HCT116 (cell line): ENCODE results near the gene MST1R. TPM values are rescaled to one million over a fixed set of nuclear protein-coding genes. Genes with fewer than 3 reads are reported as not detected.

ENCODE experiments used
- ATAC-seq: fragments of 200-7000 bp; cut with Tn5 transposase; 2 replicates; pipeline ENCODE4 v1.9.1; 2020; ENCODE audit warnings: mild to moderate bottlenecking, moderate library complexity
- BruUV-seq: library from RNA; stranded (reverse); fragments of 400-500 nt; replicated peaks from 2 replicates; lab custom pipeline; 2021; lab: Mats Ljungman, UMichigan
- CTCF ChIA-PET: fragments of 300-600 bp; sonication (Branson Sonifier 250); formaldehyde crosslinking; loops from one replicate; lab custom pipeline; 2021; ENCODE audit warnings: antibody characterized with exemption; lab: Charles Lee
- POLR2A ChIA-PET: fragments of 300-600, 350-600 bp; sonication (Branson Sonifier 250); formaldehyde crosslinking; loops from one replicate; lab custom pipeline; 2021; ENCODE audit warnings: antibody characterized with exemption; lab: Charles Lee
- RAD21 ChIA-PET, 2 experiments: fragments of 300-600 bp; sonication (Branson Sonifier 250); formaldehyde crosslinking; loops; one replicate each; lab custom pipeline; 2023; ENCODE audit warnings: low total read pairs in 2 of 2; ENCODE audit not compliant: uncharacterized antibody in 2 of 2, unreplicated experiment in 2 of 2, low non-redundant PET in 1 of 2; lab: Charles Lee
- DNase-seq: peaks from one replicate; pipeline ENCODE4 v3.0.0-alpha.2; 2010; ENCODE audit warnings: low read depth, low spot score
- H2AFZ ChIP-seq: fragments of 200-600 bp; shearing (Covaris generic), sonication (generic); 2 replicates; pipeline ENCODE4 v1.6.1; 2017; ENCODE audit warnings: low read depth, mixed run types, mixed read lengths, antibody characterized with exemption, low read length; ENCODE audit not compliant: poor library complexity, severe bottlenecking
- H3K27ac ChIP-seq: 2 replicates; pipeline ENCODE4 v1.5.1; 2012; ENCODE audit warnings: low read depth, low read length
- H3K27me3 ChIP-seq: fragments of 200-600 bp; sonication (generic); 2 replicates; pipeline ENCODE4 v1.6.1; 2016; ENCODE audit warnings: mixed run types, low read length, mixed read lengths; ENCODE audit not compliant: insufficient read depth
- H3K36me3 ChIP-seq, 2 experiments: fragments of 200-500 bp in 1 of 2; fragments of 200-600 bp in 1 of 2; sonication (Bioruptor generic) in 1 of 2; sonication (generic) in 1 of 2; 2 replicates each; pipeline versions ENCODE4 v1.5.1 to v1.6.1; 2014 to 2016; ENCODE audit warnings: low read length in 2 of 2, inconsistent platforms in 1 of 2, mixed read lengths in 1 of 2, mixed run types in 1 of 2; ENCODE audit not compliant: insufficient read depth in 2 of 2, control insufficient read depth in 1 of 2
- H3K4me1 ChIP-seq, 2 experiments: fragments of 200-600 bp in 1 of 2; sonication (generic) in 1 of 2; 2 replicates each; pipeline versions ENCODE4 v1.5.1 to v1.6.1; 2012 to 2017; ENCODE audit warnings: low read length in 2 of 2, inconsistent platforms in 1 of 2, mild to moderate bottlenecking in 1 of 2, mixed read lengths in 1 of 2, mixed run types in 1 of 2, moderate library complexity in 1 of 2; ENCODE audit not compliant: insufficient read depth in 2 of 2, control insufficient read depth in 1 of 2
- H3K4me2 ChIP-seq: fragments of 200-600 bp; sonication (generic); 2 replicates; pipeline ENCODE4 v1.6.1; 2017; ENCODE audit warnings: mixed run types, low read length, mixed read lengths
- H3K4me3 ChIP-seq, 2 experiments: fragments of 200-600 bp in 1 of 2; sonication (generic) in 1 of 2; replicated peaks in 1 of 2; 2 replicates each; pipeline ENCODE4 v1.5.1; 2011 to 2016; ENCODE audit warnings: low read length in 2 of 2, control low read depth in 1 of 2, low read depth in 1 of 2, mild to moderate bottlenecking in 1 of 2, mixed read lengths in 1 of 2, mixed run types in 1 of 2
- H3K79me2 ChIP-seq: fragments of 200-600 bp; sonication (generic); 2 replicates; pipeline ENCODE4 v1.6.1; 2017; ENCODE audit warnings: mild to moderate bottlenecking, mixed run types, low read length, moderate library complexity, mixed read lengths; ENCODE audit not compliant: insufficient read depth
- H3K9ac ChIP-seq: fragments of 200-600 bp; sonication (generic); 2 replicates; pipeline ENCODE4 v1.6.1; 2016; ENCODE audit warnings: low read length, mixed read lengths
- H3K9me2 ChIP-seq: fragments of 200-600 bp; sonication (generic), shearing (Covaris generic); 2 replicates; pipeline ENCODE4 v1.6.1; 2017; ENCODE audit warnings: mixed run types, mild to moderate bottlenecking, moderate library complexity; ENCODE audit not compliant: insufficient read depth
- H3K9me3 ChIP-seq, 2 experiments: fragments of 200-500 bp in 1 of 2; fragments of 200-600 bp in 1 of 2; sonication (Bioruptor generic) in 1 of 2; sonication (generic) in 1 of 2; 2 replicates each; pipeline ENCODE4 v1.6.1; 2014 to 2017; ENCODE audit warnings: low read length in 2 of 2, mixed read lengths in 2 of 2, inconsistent platforms in 1 of 2, low read depth in 1 of 2, mild to moderate bottlenecking in 1 of 2, mixed run types in 1 of 2, moderate library complexity in 1 of 2; ENCODE audit not compliant: control insufficient read depth in 1 of 2, insufficient read depth in 1 of 2
- H4K20me1 ChIP-seq: fragments of 200-600 bp; sonication (generic), shearing (Covaris generic); 2 replicates; pipeline ENCODE4 v1.6.1; 2017; ENCODE audit warnings: mixed run types, mild to moderate bottlenecking, moderate library complexity; ENCODE audit not compliant: insufficient read depth
- CBX3 ChIP-seq: IDR thresholded peaks from 2 replicates; pipeline ENCODE4 v1.6.1; 2012; ENCODE audit warnings: low read depth
- CEBPB ChIP-seq: IDR thresholded peaks from 2 replicates; pipeline ENCODE4 v1.6.1; 2012; ENCODE audit warnings: low read depth
- ELF1 ChIP-seq: IDR thresholded peaks from 2 replicates; pipeline ENCODE4 v1.6.1; 2012; ENCODE audit warnings: low read depth, borderline replicate concordance
- EZH2 ChIP-seq: fragments of 200-600 bp; sonication (generic); IDR thresholded peaks from 2 replicates; pipeline ENCODE4 v1.6.1; 2017; ENCODE audit warnings: antibody characterized with exemption, mixed run types
- EZH2phosphoT487 ChIP-seq: fragments of 200-600 bp; IDR thresholded peaks from 2 replicates; pipeline ENCODE4 v1.6.1; 2018; ENCODE audit warnings: antibody characterized with exemption, borderline replicate concordance
- FOSL1 ChIP-seq: IDR thresholded peaks from 2 replicates; pipeline ENCODE4 v1.6.1; 2012; ENCODE audit warnings: low read depth
- JUND ChIP-seq: IDR thresholded peaks from 2 replicates; pipeline ENCODE4 v1.6.1; 2012
- POLR2A ChIP-seq: IDR thresholded peaks from 2 replicates; pipeline ENCODE4 v1.7.0; 2011; ENCODE audit warnings: borderline replicate concordance; ENCODE audit not compliant: insufficient read depth, insufficient read length; ENCODE audit errors: extremely low read depth
- POLR2AphosphoS5 ChIP-seq: IDR thresholded peaks from 2 replicates; pipeline ENCODE4 v1.6.1; 2011; ENCODE audit warnings: mild to moderate bottlenecking, low read depth, low read length, moderate library complexity
- RAD21 ChIP-seq: IDR thresholded peaks from 2 replicates; pipeline ENCODE4 v1.6.1; 2012; ENCODE audit warnings: low read depth, mild to moderate bottlenecking
- SIN3A ChIP-seq: IDR thresholded peaks from 2 replicates; pipeline ENCODE4 v1.6.1; 2012; ENCODE audit warnings: low read depth
- SP1 ChIP-seq: IDR thresholded peaks from 2 replicates; pipeline ENCODE4 v1.6.1; 2012; ENCODE audit warnings: low read depth
- SRF ChIP-seq: IDR thresholded peaks from 2 replicates; pipeline ENCODE4 v1.6.1; 2012; ENCODE audit warnings: low read depth
- TCF7L2 ChIP-seq: IDR thresholded peaks from 2 replicates; pipeline ENCODE4 v1.7.0; 2011; ENCODE audit warnings: borderline replicate concordance, inconsistent platforms; ENCODE audit not compliant: insufficient read depth, insufficient read length; ENCODE audit errors: extremely low read depth
- YY1 ChIP-seq: IDR thresholded peaks from 2 replicates; pipeline ENCODE4 v1.6.1; 2011; ENCODE audit warnings: low read length, low read depth, moderate library complexity, mild to moderate bottlenecking; ENCODE audit not compliant: insufficient replicate concordance; ENCODE audit errors: extremely low read depth
- ZFX ChIP-seq: fragments of 450-650 bp; IDR thresholded peaks from 2 replicates; pipeline ENCODE4 v1.6.1; 2017
- ZNF274 ChIP-seq: fragments of 200-500 bp; sonication (Bioruptor generic); IDR thresholded peaks from 2 replicates; pipeline ENCODE4 v1.6.1; 2014; ENCODE audit warnings: mild to moderate bottlenecking, low read depth, low read length, inconsistent platforms
- intact Hi-C: fragments of 100-400 bp; cut with micrococcal nuclease; formaldehyde crosslinking; loops from 2 replicates; pipeline ENCODE4 v1.10.0; 2022
- total RNA-seq: library from RNA; stranded (reverse); gene quantifications from one replicate; pipeline ENCODE4 v1.2.1, GENCODE V29; 2021; ENCODE audit not compliant: unreplicated experiment
- TF ChIP-seq, protein P1 (sequence below): IDR thresholded peaks from 2 replicates; pipeline ENCODE4 v1.6.1; 2012
- TF ChIP-seq, protein P2 (sequence below): IDR thresholded peaks from 2 replicates; pipeline ENCODE4 v1.6.1; 2012
- TF ChIP-seq, protein P3 (sequence below), 3 experiments: fragments of 200-600 bp in 1 of 3; sonication (generic) in 1 of 3; IDR thresholded peaks in 2 of 3; conservative IDR thresholded peaks in 1 of 3; 2 replicates each; pipeline ENCODE4 v1.5.1; 2012 to 2017; ENCODE audit warnings: low read depth in 2 of 3, low read length in 2 of 3, antibody characterized with exemption in 1 of 3, borderline replicate concordance in 1 of 3, control low read depth in 1 of 3, mild to moderate bottlenecking in 1 of 3, mixed read lengths in 1 of 3, mixed run types in 1 of 3, moderate library complexity in 1 of 3; ENCODE audit not compliant: insufficient read depth in 1 of 3
- TF ChIP-seq, protein P4 (sequence below): IDR thresholded peaks from 2 replicates; pipeline ENCODE4 v1.6.1; 2011; ENCODE audit warnings: mild to moderate bottlenecking, low read length, moderate library complexity; ENCODE audit not compliant: insufficient replicate concordance; ENCODE audit errors: extremely low read depth

Gene MST1R
- total RNA-seq, 1 experiment from 2014 or later, result 113 TPM

DNA sequence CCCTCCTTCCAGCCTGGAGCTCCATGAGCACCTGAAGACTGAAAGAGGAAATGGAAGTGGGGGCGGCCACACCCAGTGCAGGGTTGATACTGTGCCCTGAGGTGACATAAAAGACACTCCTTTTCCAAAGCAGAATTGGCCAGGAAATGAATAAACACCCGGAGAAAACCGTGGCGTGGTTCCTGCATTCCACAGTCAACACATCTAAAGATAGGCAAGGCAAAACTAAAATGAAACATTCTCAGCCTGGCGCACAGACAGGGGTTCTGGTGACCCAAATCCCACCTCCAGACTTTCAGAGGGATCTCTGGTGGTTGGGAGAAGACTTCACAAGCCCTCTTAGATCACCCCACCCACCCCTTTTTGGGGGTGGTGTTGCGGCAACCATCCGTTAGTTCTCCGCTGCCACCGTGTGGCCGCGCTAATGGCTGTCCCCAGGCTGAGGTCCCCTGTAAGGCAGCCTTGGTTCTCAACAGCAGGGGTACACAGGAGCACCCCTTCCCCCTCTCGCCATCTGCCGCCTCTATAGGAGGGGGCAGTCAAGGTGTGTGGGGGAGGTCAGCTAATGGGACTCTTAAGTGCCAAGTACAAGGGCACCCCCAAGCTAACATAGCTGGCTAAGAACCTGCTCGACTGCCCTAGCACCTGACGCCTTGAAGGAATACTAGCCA lies 2.5 kb upstream of the MST1R start:
- Histone ChIP-seq H3K9ac (peak overlapping the region; percentile 96), H3K27ac (peak overlapping the region; percentile 89)
- intact Hi-C loops, result loop anchor here (1.0 kb wide), 3 partner anchors 65 to 203 kb away; no protein-coding TSS in a partner anchor
- TF ChIP-seq SP1 (no peak), ZNF274 (no peak), SRF (no peak), EZH2phosphoT487 (no peak), POLR2AphosphoS5 (peak; percentile 55; the same call in 1 of the 2 replicates), CBX3 (no peak), EZH2 (no peak), SIN3A (no peak), FOSL1 (no peak), JUND (no peak), POLR2A (no peak), TCF7L2 (no peak), RAD21 (no peak), ZFX (no peak), CEBPB (no peak), ELF1 (no peak), YY1 (peak; percentile 18)
- TF ChIP-seq, protein P1, sequence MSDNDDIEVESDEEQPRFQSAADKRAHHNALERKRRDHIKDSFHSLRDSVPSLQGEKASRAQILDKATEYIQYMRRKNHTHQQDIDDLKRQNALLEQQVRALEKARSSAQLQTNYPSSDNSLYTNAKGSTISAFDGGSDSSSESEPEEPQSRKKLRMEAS, result no peak
- TF ChIP-seq, protein P2, sequence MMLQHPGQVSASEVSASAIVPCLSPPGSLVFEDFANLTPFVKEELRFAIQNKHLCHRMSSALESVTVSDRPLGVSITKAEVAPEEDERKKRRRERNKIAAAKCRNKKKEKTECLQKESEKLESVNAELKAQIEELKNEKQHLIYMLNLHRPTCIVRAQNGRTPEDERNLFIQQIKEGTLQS, result no peak
- TF ChIP-seq, protein P3, sequence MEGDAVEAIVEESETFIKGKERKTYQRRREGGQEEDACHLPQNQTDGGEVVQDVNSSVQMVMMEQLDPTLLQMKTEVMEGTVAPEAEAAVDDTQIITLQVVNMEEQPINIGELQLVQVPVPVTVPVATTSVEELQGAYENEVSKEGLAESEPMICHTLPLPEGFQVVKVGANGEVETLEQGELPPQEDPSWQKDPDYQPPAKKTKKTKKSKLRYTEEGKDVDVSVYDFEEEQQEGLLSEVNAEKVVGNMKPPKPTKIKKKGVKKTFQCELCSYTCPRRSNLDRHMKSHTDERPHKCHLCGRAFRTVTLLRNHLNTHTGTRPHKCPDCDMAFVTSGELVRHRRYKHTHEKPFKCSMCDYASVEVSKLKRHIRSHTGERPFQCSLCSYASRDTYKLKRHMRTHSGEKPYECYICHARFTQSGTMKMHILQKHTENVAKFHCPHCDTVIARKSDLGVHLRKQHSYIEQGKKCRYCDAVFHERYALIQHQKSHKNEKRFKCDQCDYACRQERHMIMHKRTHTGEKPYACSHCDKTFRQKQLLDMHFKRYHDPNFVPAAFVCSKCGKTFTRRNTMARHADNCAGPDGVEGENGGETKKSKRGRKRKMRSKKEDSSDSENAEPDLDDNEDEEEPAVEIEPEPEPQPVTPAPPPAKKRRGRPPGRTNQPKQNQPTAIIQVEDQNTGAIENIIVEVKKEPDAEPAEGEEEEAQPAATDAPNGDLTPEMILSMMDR (IDR thresholded peaks at IDR 0.05 in 2 of 3, conservative IDR thresholded peaks at IDR 0.05 in 1 of 3; ENCODE audit: borderline replicate concordance in 1 of 3, insufficient read depth in 1 of 3, low read depth in 2 of 3, low read length in 2 of 3), result peak in 2 of 3 experiments; percentile 81 to 88; a peak in 4 of 6 replicates
- TF ChIP-seq, protein P4, sequence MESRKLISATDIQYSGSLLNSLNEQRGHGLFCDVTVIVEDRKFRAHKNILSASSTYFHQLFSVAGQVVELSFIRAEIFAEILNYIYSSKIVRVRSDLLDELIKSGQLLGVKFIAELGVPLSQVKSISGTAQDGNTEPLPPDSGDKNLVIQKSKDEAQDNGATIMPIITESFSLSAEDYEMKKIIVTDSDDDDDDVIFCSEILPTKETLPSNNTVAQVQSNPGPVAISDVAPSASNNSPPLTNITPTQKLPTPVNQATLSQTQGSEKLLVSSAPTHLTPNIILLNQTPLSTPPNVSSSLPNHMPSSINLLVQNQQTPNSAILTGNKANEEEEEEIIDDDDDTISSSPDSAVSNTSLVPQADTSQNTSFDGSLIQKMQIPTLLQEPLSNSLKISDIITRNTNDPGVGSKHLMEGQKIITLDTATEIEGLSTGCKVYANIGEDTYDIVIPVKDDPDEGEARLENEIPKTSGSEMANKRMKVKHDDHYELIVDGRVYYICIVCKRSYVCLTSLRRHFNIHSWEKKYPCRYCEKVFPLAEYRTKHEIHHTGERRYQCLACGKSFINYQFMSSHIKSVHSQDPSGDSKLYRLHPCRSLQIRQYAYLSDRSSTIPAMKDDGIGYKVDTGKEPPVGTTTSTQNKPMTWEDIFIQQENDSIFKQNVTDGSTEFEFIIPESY, result no peak

More for the DNA sequence above, 2.5 kb upstream of the MST1R start:
- ChIA-PET POLR2A (interaction anchor here (0.9 to 3.2 kb wide), 5 partner anchors 18 to 103 kb away, joined by 3 to 12 read pairs (median 3); partner anchors contain the start of genes INKA1, MON1A and RBM6), CTCF (interaction anchor here (0.8 to 2.7 kb wide), 5 partner anchors 13 to 103 kb away, joined by 3 to 10 read pairs (median 5); partner anchors contain the start of gene INKA1), RAD21 (interaction anchor here (0.5 to 1.1 kb wide), 3 partner anchors 56 to 205 kb away, joined by 3 read pairs; partner anchors contain the start of gene INKA1 (in 1 of the 2))
- Histone ChIP-seq H3K79me2 (peaks cover 38% of the 10 kb centered on the region), H3K4me3 (peak overlapping the region; percentile 75 to 79), H2AFZ (peak overlapping the region; percentile 64), H4K20me1 (no peaks in the 10 kb centered on the region), H3K27me3 (no peaks in the 10 kb centered on the region), H3K4me2 (peak overlapping the region; percentile 97), H3K9me3 (no peaks in the 10 kb centered on the region), H3K36me3 (0 out of 4 replicates have a peak, but pooled peaks cover 0 to 6% of the 10 kb centered on the region in 2 experiments), H3K4me1 (peaks cover 40 to 52% of the 10 kb centered on the region in 2 experiments), H3K9me2 (no peaks in the 10 kb centered on the region)
- BruUV-seq, result no TSS peak
- peak; percentile 54 for ATAC-seq
- DNase-seq, result peak; percentile 55
